Amniotic epithelial cell (primary cell): ENCODE measurements around the gene HDHD3.

ENCODE experiments used
- DNase-seq: peaks from one replicate; pipeline ENCODE4 v3.0.0-alpha.2; 2010; ENCODE audit warnings: low read depth

Gene HDHD3

DNA sequence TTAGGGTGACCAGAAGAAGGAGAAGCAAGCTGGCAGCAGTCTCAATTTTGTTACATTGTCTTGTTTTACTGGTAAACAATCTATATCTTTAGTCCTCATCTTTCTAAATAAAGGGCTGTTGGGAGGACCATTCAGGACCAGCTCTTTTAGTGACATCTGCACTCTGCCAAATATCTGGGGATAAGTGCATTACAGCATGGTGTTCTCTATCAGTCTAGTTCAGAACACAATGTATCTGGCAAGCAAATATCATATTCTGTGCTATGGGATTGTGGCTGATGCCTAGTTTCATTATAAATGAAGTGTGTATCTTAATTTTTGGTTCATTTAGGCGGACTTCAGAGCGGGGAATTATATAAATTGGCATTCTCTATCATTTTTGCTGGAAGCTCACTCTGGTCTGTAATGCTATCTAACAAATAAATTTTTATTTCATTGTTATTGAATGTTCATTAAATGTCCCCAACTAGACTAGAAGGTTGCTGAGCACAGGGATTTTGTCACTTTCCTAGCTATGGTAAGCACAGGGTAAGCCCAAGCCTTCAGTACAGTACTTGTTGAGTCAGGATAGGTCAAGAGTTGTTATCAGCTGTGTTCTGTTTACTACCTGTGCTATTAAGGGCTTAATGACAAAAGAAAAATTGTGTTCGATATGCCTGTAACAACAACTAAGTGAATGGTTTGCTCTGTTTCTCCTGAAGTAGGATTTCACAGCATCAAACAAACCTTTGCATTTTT lies 48.6 kb downstream of the HDHD3 start:
- no peak for DNase-seq

- no peak for DNase-seq
Measured at GRCh38 chr9:113326230-113326629, 50.6 kb downstream of the HDHD3 start.
